Subcutaneous adipose tissue (tissue), 4 donors: ENCODE measurements around the gene CATSPER3. TPM values are rescaled to one million over a fixed set of nuclear protein-coding genes. Genes with fewer than 3 reads are reported as not detected.

Source experiments
- CTCF ChIP-seq: fragments of 450-650 bp; IDR thresholded peaks from one replicate; pipeline ENCODE4 v1.5.1; 2016; ENCODE audit warnings: low read depth, mild to moderate bottlenecking, control low read depth, antibody characterized with exemption, moderate library complexity
- small RNA-seq: library from RNA; depleted of rRNA; stranded (forward); fragments of <200 nt; gene quantifications from one replicate; pipeline ENCODE3, GENCODE V24; 2016
- total RNA-seq, 4 donors: library from RNA; depleted of rRNA; stranded (reverse); fragments of >200 nt; gene quantifications; one replicate each; pipeline ENCODE4 v1.1.0, GENCODE V29; 2016

Gene CATSPER3
- total RNA-seq, 4 donors from 2014 or later = 0.34 to 0.98 TPM; not detected in 2

DNA sequence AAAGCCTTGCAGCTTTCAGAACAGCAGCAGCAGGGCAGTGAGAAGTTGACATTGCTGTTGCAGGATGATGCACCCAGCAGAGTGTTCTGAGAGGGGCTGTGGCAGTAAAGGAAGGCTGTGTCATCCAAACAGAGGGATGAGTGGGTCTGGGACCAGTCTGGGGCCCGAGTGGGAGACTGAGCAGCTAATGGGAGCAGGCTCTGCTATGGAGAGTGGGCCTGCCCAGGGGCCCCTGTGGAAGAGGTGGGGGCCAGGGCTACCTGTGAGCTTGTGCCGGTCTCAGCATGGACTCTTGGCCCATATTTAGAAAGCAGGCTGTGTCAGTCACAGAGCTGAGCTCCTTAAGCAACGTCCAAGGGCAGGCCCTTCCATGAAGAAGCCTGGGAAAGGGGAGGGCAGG is 92.3 kb downstream of the CATSPER3 start:
- TF ChIP-seq CTCF = no peak

DNA sequence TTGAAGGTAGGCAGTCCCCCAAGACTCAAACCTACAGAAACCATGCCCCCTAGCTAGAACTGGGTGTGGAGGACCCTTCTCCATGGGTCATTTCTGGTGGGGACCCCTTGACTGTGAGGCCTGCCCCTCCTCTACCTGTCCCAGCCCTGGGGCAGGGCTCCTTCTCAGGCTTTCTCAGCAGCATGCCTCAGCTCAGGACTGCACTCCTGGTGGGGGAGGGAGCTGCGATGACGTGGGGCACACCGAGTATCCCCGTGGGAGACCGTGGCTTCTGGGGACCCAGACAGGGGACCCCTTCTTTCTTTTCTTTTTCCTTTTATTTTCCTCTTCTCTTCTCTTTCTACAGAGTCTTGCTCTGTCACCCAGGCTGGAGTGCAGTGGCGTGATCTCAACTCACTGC is 93.3 kb downstream of the CATSPER3 start:
- TF ChIP-seq CTCF = no peak

Small RNA genes within 50 kb of the gene (small RNA-seq; reads per million reads assigned to genes)
- gene MIR4461 = not detected
- not detected for gene MTND3P25
- not detected for gene MTND4LP30

Other genes with a start within 250 kb of the CATSPER3 start
- 10 to 100 TPM; 26.9 to 53.7 (median 48.3) TPM for gene CAMLG, start 229.4 kb upstream of the CATSPER3 start, total RNA-seq
- gene DDX46, start 209.1 kb upstream of the CATSPER3 start, total RNA-seq = 10 to 100 TPM; 42.2 to 62.5 (median 49.2) TPM
- gene C5orf24, start 121.9 kb upstream of the CATSPER3 start, total RNA-seq = 10 to 100 TPM; 35.5 to 75.2 (median 38.5) TPM
- gene TXNDC15, start 93.5 kb upstream of the CATSPER3 start, total RNA-seq = 10 to 100 TPM; 46.1 to 66.6 (median 56.5) TPM
- gene PCBD2, start 62.8 kb upstream of the CATSPER3 start, total RNA-seq = 1 to 10 TPM; 4.6 to 7.5 (median 6.6) TPM
- gene PITX1, start 66.3 kb downstream of the CATSPER3 start, total RNA-seq = 1 to 10 TPM in 1 of 4 donors, not detected in 3; 3.5 TPM